Limb (tissue), 2 donors: Measurements from ENCODE around the gene SOST.
"Not testable (repeated sequence)": the region's sequence is repeated elsewhere in the genome, so short reads cannot be mapped to it uniquely, and the experiment has no call there.

Experiments used
- DNase-seq, 2 donors: peaks; one replicate each; pipeline ENCODE4 v3.0.0-alpha.2; 2016; ENCODE audit errors: extremely low spot score in 2 of 2

The SOST gene

DNA sequence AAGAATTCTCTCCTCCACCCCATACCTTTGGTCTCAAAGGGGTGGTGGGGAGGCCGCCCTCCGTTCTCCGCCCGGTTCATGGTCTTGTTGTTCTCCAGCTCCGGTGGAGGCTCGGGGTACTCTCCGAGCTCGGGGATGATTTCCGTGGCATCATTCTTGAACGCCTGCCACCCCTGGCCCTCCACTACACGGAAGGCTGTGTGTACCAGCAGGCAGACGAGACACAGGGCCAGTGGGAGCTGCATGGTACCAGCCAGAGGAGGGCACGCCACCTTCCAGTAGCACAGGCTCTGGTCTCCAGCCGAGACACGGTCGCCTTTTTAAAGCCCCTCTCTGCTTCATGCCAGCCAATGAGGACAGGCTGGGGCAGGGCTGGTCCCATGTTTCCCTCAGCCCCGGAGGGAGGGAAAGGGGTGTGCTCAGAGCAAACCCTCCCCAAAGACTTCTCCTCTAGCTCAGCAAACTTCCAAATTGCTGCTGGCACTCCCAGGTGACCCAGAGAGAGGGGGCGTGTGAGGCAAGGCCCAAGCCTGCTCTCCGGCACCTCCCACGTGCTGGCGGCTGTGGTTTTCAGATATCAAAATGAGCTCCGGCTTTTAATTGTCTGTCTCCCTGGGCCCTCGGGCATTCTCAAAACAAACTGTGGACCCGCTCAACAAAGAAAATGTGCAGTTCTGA, at the start of gene SOST:
Gene SOST, minus strand, starts transcription at position 295 of the 678 bp plus-strand sequence. Its CDS starts 50 bp downstream, at position 245.
- no peak for DNase-seq

DNA sequence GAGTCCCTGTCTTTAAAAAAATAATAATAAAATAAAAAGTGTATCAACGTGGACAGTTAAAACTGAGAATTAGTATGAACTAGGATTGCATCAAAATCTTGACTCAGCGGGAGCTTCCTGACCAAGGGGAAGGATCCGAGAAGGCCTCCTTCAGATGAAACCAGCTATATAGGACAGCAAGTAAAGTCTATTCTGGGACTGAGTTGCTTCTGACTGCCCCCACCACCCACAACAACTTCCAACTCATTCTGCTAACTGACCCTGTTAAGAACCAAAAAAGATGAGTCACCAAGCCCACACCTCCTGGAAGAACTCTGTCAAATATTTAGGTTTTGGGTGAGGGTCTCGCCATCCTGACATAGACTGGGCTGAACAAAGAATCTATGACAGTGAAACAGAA, 49.5 kb upstream of the SOST start:
- no peak for DNase-seq

DNA sequence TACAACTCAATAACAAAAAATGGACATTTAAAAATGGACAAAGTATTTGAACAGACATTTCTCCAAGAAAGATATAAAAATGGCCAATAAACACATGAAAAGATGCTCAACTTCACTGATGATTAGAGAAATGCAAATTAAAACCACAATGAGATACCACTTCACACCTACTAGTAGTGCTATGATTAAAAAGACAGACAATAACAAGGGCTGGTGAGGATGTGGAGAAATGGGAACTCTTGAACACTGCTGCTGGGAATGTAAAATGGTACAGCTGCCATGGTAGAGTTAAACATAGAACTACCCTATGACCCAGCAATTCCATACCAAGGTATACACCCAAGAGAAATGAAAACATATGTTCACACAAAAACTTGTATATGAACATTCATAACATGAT, 46.5 kb upstream of the SOST start:
- DNase-seq = no peak

DNA sequence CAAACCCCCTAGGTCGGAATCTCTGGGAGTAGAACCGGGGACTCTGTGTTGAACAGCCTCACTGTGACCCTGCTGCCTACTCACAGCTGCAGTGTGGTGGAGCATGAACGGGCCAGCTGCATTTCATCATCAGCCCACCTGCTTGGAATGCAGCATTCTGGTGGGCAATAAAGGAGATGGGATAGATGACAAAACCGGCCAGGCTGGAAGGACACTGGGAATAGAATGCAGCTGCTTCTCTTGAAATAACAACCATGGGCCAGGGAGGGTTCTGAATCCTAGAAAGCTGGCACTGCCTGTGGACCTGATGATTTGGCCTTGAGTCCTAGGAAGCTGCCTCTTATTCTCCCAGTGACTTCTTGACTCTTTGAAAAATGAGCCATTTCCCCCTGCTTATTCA, 45.2 kb upstream of the SOST start:
- no peak for DNase-seq

DNA sequence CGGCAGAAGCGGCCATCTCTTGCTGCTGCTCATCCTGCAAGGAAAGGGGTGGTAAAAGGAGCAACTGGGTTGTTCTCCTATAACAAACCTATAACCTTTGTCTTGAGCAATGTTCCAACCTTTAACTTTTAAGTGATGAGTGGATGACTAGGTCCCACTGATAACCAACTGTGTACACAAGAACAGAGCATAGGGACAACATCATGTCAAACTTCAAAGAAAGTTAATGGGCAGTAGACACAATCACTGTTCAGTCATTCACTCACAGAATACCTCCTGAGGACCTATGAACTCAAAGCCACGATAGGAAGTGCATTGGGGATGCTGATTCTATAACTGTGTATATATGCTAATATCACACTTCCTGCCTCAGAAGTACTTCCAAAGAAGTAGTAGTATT, 43.3 kb upstream of the SOST start:
- no peak for DNase-seq

DNA sequence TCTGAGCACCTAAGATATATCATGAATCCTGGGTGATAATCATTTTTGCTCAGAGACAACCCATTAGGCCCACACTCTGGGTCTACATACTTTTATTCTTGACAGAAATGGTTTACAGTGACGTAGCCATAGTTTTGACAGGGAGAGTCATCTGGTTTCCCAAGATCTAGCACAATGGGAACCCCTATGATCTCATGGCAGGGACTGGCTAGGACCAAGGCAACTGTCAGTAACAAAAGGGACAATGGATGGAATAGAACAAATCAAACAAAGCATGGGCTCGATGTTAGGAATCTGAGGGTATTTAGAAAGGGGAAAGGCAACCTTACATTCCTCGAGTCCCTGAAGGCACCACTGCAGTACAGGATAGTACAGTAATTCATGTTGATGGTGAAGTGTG, 42.1 kb upstream of the SOST start:
- no peak for DNase-seq

DNA sequence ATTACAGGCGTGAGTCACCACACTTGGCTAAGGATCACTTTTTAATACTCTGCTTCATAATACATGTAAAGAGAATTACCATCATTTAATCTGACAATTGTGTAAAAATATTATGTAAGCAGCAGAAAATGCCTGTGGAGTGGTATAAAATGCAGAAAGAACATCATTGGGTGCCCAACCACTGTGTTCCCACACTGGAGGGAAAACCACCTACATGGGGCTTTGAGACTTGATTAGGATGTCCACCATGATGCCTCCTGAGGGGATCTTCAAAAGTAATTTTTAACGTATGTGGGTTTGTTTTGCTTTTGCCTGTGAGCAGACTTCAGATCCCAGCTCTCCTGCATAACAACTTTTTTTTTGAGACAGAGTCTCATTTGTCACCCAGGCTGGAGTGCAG, 40.5 kb upstream of the SOST start:
- DNase-seq = no peak

DNA sequence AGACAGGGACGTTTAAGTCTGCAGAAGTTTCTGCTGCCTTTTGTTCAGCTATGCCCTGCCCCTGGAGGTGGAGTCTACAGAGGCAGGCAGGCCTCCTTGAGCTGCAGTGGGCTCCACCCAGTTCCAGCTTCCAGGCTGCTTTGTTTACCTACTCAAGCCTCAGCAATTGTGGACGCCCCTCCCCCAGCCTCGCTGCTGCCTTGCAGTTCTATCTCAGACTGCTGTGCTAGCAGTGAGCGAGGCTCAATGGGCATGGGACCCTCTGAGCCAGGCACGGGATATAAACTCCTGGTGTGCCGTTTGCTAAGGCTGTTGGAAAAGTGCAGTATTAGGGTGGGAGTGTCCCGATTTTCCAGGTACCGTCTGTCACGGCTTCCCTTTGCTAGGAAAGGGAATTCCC, 39.4 kb upstream of the SOST start:
- not testable (repeated sequence) for DNase-seq

DNA sequence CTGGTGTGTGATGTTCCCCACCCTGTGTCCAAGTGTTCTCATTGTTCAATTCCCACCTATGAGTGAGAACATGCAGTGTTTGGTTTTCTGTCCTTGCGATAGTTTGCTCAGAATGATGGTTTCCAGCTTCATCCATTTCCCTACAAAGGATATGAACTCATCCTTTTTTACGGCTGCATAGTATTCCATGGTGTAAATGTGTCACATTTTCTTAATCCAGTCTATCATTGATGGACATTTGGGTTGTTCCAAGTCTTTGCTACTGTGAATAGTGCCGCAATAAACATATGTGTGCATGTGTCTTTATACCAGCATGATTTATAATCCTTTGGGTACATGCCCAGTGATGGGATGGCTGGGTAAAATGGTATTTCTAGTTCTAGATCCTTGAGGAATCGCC, 34.1 kb upstream of the SOST start:
- DNase-seq = not testable (repeated sequence)

DNA sequence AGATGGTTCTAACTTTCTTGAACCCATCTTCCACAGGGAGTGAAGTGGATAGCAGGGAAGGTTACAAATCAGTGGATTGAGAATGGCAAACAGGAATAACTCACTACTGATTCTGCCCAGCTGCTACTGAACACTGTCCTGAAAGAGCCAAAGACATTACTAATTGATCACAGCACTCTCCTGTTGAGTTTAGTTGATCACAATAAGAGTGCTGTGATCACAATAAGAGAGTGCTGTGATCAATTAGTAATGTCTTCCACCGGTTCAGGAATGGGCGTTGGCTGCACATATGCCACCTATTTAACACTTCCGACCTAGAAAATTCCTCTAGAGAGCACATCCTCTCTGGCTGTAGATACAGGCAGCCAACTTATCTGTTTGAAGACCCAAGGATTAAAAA, 33.0 kb upstream of the SOST start:
- peak in 1 of 2 donors; percentile 56 for DNase-seq

DNA sequence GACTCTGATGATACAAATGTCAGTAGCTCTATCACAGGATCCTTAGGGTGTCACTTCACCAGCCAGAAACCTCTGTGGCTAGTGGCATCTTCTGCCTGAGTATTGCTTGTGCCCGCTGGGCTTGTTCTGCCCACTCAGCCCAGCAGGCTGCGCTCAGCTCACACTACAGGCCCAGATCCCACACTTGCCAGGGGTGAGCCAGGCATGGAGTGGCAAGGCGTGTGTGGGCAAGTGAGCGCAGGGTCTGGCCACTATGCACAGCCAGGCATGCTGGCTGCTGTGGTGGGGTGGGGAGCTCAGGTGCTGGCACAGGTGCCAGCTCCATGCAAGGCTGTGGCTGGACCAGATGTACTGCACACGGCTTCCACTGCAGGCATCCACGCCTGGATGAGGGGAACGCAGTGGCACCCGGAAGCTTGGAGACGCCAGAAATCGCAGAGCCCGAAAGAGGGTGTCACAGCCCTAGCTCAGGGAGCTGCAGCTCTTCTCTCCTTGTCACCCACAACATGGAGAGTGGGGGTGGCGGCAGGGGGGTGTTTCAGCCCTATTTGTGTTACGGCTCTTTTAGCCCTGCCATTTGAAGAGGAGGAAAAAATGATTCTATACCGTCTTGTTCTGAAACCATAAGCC, 31.8 kb upstream of the SOST start:
- no peak for DNase-seq

DNA sequence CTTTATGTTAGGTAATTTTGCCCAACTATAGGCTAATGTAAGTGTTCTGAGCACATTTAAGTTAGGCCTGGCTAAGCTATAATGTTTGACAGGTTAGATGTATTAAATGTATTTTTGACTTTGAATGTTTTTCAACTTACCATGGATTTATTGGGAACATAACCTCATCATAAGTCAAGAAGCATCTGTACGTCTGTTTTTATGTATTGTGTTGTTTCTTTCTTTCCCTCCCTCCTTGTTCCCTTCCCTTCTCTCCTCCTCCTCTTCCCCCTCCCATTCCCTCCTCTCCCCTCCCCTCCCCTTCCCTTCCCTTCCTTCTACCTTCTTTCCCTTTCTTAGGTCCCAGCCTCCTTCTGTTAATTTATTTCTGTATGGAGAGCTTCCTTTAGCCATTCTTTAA, 30.9 kb upstream of the SOST start:
- DNase-seq = no peak

DNA sequence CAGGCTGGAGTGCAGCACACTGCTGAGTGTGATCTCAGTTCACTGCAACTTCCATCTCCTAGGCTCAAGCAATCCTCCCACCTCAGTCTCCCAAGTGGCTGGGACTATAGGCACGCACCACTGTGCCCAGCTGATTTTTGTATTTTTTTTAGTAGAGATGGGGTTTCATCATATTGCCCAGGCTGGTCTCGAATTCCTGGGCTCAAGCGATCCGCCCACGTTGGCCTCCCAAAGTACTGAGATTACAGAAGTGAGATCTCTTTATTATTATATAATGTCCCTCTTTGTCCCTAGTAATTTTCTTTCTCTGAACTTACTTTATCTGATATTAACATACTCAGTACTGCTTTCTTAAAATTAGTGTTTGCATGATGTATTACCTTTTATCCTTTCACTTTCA, 29.9 kb upstream of the SOST start:
- no peak for DNase-seq

DNA sequence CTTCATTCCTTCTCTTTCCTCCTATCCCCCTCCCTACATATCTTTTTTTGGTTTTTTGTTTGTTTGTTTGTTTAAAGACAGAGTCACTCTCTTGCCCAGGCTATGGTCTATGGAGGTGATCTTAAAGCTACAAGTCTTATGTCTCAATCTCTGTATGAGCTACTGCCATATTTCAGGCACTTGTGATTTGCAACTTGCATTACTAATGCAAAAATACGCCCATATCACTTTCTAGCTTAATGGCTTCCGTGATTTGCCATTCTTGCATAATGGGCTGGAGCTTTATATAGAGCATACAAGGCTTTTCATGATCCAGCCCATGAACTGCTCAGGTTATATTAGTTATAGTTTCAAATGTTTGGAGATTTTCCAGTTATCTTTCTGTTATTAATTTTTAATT, 29.1 kb upstream of the SOST start:
- DNase-seq = no peak

DNA sequence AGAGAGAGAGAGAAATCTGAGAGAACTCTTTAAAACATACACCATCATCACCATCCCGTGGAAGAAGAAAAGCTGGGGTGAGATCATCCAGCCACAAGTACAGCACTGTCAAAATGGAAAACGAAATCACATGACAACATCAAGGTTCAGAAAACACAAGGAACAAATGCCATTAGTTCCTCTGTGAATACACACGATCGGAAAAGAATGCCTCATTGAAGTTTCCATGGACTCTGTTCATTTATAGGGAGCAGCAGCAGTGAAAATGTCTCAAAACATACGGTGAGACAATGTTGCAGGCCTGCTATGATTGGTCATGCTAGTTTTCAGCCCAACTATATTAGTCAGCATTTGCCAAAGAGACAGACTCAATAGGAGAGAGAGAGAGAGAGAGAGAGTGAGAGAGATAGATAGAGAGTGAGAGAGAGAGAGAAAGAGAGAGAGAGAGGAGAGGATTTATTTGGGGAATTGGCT, 26.1 kb upstream of the SOST start:
- DNase-seq = peak in 1 of 2 donors; percentile 30

DNA sequence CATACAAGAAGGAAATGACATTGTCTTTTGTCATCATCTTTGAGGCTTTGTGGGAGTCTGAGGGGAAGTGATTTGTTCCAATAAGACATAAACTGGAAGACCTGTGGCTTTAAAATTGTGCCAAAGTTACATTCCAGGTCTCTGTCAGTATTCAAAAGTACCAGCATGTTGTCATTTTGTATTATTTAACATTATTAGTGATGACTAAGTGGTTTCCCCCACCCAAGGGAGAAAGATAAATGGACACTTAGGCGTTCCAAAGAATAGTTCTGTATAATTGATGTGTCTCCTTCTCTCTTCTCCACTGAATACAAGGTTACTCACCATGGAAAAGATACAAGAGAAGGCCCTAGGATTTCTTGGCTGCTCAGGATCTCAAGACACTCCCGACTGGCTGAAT, 25.5 kb upstream of the SOST start:
- no peak for DNase-seq

DNA sequence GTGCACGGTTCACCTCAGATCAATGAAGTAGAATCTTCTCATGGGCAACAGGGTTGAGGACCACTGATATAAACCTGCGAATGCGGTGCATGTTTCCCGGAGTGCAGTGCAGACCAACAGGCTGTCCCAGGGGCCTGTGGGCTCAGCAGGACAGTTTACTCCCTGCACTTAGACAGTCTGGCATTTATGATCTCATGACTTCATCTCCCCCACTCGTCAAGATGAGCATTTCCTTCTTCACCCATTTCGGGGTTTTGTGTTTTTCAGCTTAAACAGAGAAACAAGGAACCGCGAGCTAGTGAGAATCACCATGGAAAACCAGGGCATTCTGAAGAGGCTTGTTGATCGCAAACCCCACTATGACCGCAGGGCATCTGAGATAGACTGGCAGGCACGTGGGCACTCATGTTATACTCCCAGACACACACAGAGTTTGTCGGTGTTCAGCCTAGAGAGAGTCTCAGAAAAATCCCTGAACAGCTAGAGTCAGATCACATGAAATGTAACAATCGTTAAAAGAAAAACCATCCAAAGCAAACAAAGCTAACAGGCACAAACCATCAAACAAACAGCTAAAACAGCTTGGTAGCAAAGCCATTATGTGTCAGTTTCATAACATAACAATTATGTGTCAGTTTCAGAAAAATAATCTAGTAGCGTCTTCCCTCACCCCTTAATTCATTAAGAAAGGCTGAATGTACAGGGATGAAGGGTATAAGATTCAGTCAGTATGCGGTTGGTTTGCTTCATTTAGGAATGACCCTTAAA, 24.5 kb upstream of the SOST start:
- DNase-seq = no peak

DNA sequence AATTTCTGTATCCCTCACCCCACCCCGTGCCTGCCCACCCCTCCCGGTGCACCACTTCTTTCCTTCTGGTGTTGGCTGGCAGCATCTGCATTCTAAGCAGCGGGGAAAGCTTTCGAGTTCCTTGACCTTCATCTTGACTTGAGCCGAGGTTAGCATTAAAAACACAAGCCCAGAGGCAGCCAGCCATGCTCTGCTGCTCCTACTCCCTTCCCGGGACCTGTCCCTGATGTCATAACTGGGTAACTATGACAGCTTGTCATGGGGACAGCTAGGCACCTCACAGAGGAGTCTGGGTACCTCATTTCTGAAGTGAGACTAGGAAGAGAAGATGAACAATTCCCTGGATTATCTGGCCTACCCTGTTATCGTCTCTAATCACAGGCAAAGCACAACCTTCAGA, 21.5 kb upstream of the SOST start, which contains the start of gene CFAP97D1:
Gene CFAP97D1, plus strand, starts transcription at position 301 of the 400 bp plus-strand sequence. Its CDS starts 28 bp downstream, at position 329.
- DNase-seq = peak in 1 of 2 donors; percentile 26

DNA sequence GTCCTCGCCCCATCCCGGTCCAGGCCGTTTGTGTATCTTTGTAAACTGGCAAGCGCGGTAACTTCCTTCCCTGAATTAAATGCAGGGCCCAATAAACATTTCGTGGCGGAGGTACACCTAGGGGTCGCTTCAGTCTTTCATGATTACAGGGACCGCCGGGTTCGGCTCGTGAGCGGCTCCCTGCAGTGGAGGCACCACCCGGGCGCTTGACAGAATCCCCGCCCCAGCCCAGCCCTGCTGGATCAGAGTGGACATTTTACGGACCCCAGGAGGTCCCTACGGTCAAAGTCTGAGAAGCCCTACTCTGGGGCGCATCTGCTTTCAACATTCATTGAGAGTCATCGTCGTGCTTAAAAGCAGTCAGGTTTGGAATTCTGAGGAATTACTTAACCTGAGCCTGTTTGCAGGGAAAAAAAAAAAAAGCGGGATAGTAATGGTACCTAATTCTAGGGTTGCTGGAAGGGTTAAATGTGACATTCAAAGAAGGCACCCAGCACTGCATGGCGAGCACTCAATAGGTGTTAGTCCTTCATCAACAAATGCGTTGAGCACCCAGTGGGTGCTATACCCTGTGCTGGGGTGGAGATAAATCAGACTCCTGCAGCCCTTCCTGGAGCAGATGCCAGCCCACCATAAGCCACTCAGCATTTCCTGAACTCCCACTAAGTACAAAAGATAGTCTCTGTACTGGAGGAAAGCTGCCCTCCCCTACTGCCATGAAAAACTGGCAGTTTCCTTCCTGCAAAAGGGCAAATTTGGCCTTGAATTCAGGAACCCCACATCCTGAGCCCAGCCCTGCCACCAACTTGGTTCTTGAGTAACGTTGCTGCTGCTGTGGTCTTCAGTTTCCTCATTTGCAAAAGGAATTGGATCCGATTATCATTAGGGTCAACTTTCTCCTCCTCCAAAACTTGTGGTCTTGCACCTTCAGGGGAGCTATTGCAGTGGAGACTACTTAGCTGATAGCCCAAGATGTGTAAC, 20.8 kb upstream of the SOST start:
- peak in 1 of 2 donors; percentile 29 for DNase-seq

DNA sequence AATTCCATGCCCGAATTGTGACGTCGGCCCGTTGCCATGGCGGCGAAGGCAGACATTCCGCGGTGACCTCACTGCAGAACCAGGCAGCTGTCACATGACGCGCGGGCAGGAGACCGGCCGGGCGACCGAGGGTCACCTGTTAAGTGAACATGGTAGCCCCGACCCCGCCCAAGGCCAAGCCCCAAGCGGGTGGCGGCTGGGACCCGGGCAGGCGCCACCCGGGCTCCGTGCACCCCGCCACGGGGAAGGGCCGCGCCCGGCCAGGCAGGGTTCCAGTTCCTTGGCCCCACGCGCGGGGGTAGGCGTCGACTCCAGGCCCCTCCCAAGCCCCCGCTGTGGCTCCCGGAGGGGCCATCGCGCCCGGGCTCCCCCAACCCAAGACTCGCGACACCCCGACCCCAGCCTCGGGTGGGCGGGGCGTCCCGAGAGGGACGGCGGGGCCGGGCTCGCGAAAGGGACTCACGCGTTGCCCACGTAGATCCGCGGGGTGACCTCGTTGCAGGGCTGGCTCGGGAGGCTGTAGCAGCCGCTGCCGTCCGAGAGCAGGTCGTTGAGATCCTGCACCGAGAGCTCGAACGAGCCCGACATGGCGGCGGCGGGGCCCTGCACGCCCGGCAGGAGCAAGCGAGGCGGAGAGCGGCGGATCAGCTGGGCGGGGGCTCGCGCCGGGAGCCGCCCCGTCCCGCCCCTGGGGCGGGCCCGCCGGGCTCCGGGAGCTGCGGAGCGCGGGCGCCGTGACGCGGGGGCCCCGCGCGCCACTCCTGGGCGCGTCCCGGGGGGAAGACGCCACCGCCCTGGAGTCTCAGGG, 19.9 kb upstream of the SOST start, which contains the start of gene DUSP3:
Gene DUSP3, minus strand, starts transcription at position 641 of the 808 bp plus-strand sequence. Its CDS starts 53 bp downstream, at position 588.
- DNase-seq = peak; percentile 86 to 95
